BLaER1 treated with 17β-estradiol and CSF1 and Interleukin-3, amounts not matched to agents 10 nM and 100 nM (cell line): ENCODE results near the gene VPS35L.

ENCODE experiments used
- H3K27ac ChIP-seq, 11 experiments: shearing (Covaris generic); formaldehyde crosslinking; 2 replicates each; pipeline ENCODE4 v1.8.1; 2022
- H3K27me3 ChIP-seq, 11 experiments: shearing (Covaris generic); formaldehyde crosslinking; 2 replicates each; pipeline ENCODE4 v1.8.1; 2022
- H3K36me3 ChIP-seq, 11 experiments: shearing (Covaris generic); formaldehyde crosslinking; 2 replicates each; pipeline ENCODE4 v1.8.1; 2022
- H3K4me1 ChIP-seq, 10 experiments: shearing (Covaris generic); formaldehyde crosslinking; 2 replicates each; pipeline ENCODE4 v1.8.1; 2022
- H3K4me2 ChIP-seq, 11 experiments: shearing (Covaris generic); formaldehyde crosslinking; 2 replicates each; pipeline ENCODE4 v1.8.1; 2022
- H3K4me3 ChIP-seq, 10 experiments: shearing (Covaris generic); formaldehyde crosslinking; 2 replicates each; pipeline ENCODE4 v1.8.1; 2022
- H3K9ac ChIP-seq, 11 experiments: shearing (Covaris generic); formaldehyde crosslinking; 2 replicates each; pipeline ENCODE4 v1.8.1; 2022
- H3K9me3 ChIP-seq, 11 experiments: shearing (Covaris generic); formaldehyde crosslinking; replicated peaks in 1 of 11; 2 replicates each; pipeline ENCODE4 v1.8.1; 2022
- H4K20me1 ChIP-seq, 11 experiments: shearing (Covaris generic); formaldehyde crosslinking; 2 replicates each; pipeline ENCODE4 v1.8.1; 2022
- Cebpa-rat ChIP-seq, 11 experiments: shearing (Covaris generic); IDR thresholded peaks; 2 replicates each; pipeline ENCODE4 v1.8.1; 2022

Gene VPS35L

DNA sequence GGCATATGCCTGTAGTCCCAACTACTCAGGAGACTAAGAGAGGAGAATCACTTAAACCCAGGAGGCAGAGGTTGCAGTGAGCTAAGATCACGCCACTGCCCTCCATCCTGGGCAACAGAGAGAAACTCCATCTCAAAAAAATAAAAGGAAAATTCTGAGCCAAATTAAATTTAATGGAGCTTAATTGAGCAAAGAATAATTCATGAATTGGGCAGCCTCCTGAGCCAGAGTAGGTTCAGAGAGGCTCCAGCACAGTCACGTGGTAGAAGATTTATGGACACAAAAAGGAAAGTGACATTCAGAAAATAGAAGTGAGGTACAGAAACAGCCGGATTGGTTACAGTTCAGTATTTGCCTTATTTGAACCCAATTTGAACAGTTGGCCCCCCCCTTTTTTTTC, 10.9 kb downstream of the VPS35L start:
- H3K4me2 ChIP-seq = no peak overlapping the region
- H4K20me1 ChIP-seq = 0 out of 22 replicates have a peak, but pooled peaks cover 0 to 14% (median 0%) of the 10 kb centered on the region in 11 experiments
- H3K27ac ChIP-seq = no peak overlapping the region
- no peak overlapping the region for H3K4me3 ChIP-seq
- peaks cover 0 to 12% (median 0%) of the 10 kb centered on the region in 11 experiments; a peak in 3 of 22 replicates for H3K9me3 ChIP-seq
- no peaks in the 10 kb centered on the region for H3K27me3 ChIP-seq
- no peak overlapping the region for H3K9ac ChIP-seq
- no peak for TF ChIP-seq Cebpa-rat (IDR thresholded peaks at IDR 0.05)
- peaks cover 0 to 5% (median 0%) of the 10 kb centered on the region in 10 experiments; a peak in 2 of 20 replicates for H3K4me1 ChIP-seq
- peaks cover 11 to 71% (median 34%) of the 10 kb centered on the region in 11 experiments; a peak in 20 of 22 replicates for H3K36me3 ChIP-seq

DNA sequence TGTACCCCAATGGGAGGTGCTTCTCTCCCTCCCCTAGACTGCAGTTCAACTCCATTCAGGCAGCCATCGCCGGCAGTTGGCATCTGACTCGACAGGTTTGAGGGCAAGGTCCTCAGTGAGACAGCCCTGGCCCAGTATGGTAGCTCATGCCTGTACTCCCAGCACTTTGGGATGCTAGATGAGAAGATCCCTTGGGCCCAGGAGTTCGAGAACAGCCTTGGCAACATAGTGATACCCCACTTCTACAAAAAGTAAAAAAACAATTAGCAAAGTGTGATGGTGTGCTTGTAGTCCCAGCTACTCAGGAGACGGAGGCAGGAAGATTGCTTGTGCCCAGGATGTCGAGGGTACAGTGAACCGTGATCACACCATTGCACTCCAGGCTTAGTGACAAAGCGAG, 12.1 kb downstream of the VPS35L start:
- Histone ChIP-seq H3K4me2 (no peak overlapping the region), H4K20me1 (0 out of 22 replicates have a peak, but pooled peaks cover 0 to 14% (median 0%) of the 10 kb centered on the region in 11 experiments), H3K36me3 (peaks cover 11 to 83% (median 34%) of the 10 kb centered on the region in 11 experiments; a peak in 20 of 22 replicates), H3K27ac (no peak overlapping the region), H3K9ac (no peak overlapping the region), H3K4me3 (no peak overlapping the region), H3K27me3 (no peaks in the 10 kb centered on the region), H3K9me3 (peaks cover 0 to 12% (median 0%) of the 10 kb centered on the region in 11 experiments; a peak in 3 of 22 replicates), H3K4me1 (no peaks in the 10 kb centered on the region)
- TF ChIP-seq Cebpa-rat (IDR thresholded peaks at IDR 0.05) = no peak

DNA sequence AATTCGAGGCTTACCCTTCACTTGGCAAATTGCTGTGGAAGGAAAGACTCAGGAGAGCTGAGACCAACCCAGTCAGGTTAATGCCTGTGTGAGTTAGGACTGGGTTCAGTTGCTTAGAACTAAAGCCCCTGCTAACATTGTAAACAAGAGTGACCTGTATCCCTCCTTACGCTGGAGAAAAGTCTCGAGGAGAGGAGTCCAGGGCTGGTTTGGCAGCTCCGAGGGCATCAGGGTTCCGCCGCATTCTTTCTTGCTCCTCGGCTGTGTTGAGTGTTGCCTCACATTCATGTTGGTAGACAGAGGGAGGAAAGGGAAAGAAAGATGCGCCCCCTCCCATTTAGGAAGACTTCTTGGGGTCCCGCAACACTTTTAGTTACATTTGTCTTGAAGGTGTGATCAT, 18.5 kb downstream of the VPS35L start:
- Histone ChIP-seq H3K4me2 (no peak overlapping the region), H3K9ac (no peak overlapping the region), H4K20me1 (0 out of 22 replicates have a peak, but pooled peaks cover 0 to 8% (median 0%) of the 10 kb centered on the region in 11 experiments), H3K27me3 (no peaks in the 10 kb centered on the region), H3K4me1 (no peaks in the 10 kb centered on the region), H3K4me3 (no peak overlapping the region), H3K36me3 (peaks cover 15 to 96% (median 56%) of the 10 kb centered on the region in 11 experiments; a peak in 20 of 22 replicates), H3K9me3 (no peaks in the 10 kb centered on the region), H3K27ac (no peak overlapping the region)
- no peak for TF ChIP-seq Cebpa-rat (IDR thresholded peaks at IDR 0.05)

DNA sequence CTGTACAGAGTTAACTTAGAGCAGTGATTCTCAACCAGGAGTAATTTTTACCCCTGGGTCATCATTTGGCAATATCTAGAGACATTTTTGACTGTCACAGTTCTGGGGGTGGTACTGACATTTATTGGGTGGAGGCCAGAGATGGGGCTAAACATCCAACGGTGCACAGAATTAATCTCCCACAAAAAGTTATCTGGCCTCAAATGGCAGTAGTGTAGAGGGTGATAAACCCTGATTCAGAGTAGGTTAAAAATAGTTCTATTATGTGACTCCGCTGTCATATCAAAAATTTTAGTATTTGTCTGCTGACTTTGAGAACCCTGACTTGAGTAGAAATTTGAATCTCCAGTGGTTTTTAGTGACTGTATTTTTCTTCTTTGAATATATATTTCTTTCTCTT, 19.1 kb downstream of the VPS35L start:
- TF ChIP-seq Cebpa-rat (IDR thresholded peaks at IDR 0.05) = no peak
- no peak overlapping the region for H3K4me3 ChIP-seq
- H4K20me1 ChIP-seq = 0 out of 22 replicates have a peak, but pooled peaks cover 0 to 2% (median 0%) of the 10 kb centered on the region in 11 experiments
- H3K36me3 ChIP-seq = peaks cover 15 to 96% (median 55%) of the 10 kb centered on the region in 11 experiments; a peak in 20 of 22 replicates
- H3K9ac ChIP-seq = no peak overlapping the region
- no peaks in the 10 kb centered on the region for H3K4me1 ChIP-seq
- peaks cover 0 to 1% (median 0%) of the 10 kb centered on the region in 11 experiments; a peak in 1 of 22 replicates for H3K9me3 ChIP-seq
- no peaks in the 10 kb centered on the region for H3K27me3 ChIP-seq
- no peak overlapping the region for H3K27ac ChIP-seq
- no peak overlapping the region for H3K4me2 ChIP-seq

DNA sequence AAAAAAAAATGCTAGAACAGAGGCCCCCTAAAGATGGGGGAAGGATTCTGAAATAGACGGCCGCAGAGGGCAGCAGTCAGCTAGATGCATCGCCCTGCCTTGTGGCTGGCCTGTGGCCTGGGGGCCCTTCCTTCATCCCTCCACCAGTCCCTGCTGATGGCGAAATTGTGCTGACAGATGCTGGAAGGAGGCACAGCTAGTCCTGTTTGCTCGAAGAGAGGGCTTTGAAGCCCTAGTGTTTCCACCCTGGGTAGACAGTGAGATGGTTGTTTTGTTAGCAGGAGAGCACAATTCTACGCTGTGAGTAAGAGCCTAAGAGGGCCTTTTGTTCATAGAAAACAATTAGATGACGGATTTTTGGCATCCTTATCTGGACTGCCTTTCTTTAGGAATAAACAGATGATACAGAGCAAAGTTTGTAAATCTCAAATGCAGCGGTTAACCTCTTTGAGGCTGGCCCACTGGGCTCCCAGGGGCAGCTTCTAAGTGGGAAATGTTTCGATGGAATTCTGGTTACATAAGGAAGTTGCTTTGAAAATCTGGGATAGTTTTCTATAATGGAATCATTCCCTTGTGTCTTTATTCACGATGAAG, 23.0 kb downstream of the VPS35L start:
- no peak overlapping the region for H3K4me2 ChIP-seq
- H3K4me1 ChIP-seq = no peaks in the 10 kb centered on the region
- no peaks in the 10 kb centered on the region for H4K20me1 ChIP-seq
- TF ChIP-seq Cebpa-rat (IDR thresholded peaks at IDR 0.05) = no peak
- no peak overlapping the region for H3K9ac ChIP-seq
- peaks cover 44 to 98% (median 74%) of the 10 kb centered on the region in 11 experiments for H3K36me3 ChIP-seq
- no peak overlapping the region for H3K27ac ChIP-seq
- no peak overlapping the region for H3K4me3 ChIP-seq
- no peaks in the 10 kb centered on the region for H3K27me3 ChIP-seq
- H3K9me3 ChIP-seq = peaks cover 11 to 19% (median 15%) of the 10 kb centered on the region in 11 experiments; a peak in 21 of 22 replicates

DNA sequence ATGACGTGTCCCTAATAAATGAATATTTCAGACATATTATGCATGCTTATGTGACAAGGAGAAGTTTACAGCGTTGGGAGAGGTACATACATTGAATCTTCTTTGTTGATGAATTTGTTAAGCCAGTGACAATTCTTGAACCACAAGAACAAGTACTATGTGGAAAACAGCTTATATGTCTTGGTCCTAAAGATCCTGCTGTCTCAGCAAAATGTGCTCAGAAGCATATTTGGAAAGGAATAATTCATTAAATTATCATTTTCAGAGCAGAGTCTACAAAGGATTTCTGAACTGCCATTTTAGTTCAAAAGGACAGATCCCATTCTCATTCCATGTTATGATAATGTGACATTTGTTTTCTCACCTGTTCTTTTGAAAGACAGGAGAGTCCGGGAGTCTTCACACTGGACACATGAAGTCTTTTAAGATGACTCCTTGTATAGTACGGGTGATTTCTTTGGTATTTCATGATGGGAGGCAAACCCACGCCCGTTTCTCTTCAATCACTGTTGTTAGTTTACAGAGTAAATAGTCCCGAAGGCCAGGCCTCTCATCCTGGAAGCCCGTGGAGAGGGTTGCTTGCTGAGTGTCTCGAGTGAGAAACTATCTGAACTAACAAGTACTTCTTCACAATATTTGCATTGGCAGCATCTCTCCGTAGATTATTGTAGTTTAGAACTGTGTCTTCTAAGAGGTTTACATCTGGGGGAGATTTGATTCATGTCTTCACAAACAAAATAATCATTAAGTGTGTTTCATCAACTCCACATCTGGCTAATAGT, 26.7 kb downstream of the VPS35L start:
- no peak overlapping the region for H3K4me2 ChIP-seq
- peaks cover 11 to 19% (median 15%) of the 10 kb centered on the region in 11 experiments; a peak in 21 of 22 replicates for H3K9me3 ChIP-seq
- H3K4me3 ChIP-seq = no peak overlapping the region
- peaks cover 28 to 95% (median 54%) of the 10 kb centered on the region in 11 experiments for H3K36me3 ChIP-seq
- TF ChIP-seq Cebpa-rat (IDR thresholded peaks at IDR 0.05) = no peak
- H3K9ac ChIP-seq = no peak overlapping the region
- peaks cover 0 to 6% (median 0%) of the 10 kb centered on the region in 10 experiments; a peak in 1 of 20 replicates for H3K4me1 ChIP-seq
- H4K20me1 ChIP-seq = no peaks in the 10 kb centered on the region
- no peaks in the 10 kb centered on the region for H3K27me3 ChIP-seq
- no peak overlapping the region for H3K27ac ChIP-seq

DNA sequence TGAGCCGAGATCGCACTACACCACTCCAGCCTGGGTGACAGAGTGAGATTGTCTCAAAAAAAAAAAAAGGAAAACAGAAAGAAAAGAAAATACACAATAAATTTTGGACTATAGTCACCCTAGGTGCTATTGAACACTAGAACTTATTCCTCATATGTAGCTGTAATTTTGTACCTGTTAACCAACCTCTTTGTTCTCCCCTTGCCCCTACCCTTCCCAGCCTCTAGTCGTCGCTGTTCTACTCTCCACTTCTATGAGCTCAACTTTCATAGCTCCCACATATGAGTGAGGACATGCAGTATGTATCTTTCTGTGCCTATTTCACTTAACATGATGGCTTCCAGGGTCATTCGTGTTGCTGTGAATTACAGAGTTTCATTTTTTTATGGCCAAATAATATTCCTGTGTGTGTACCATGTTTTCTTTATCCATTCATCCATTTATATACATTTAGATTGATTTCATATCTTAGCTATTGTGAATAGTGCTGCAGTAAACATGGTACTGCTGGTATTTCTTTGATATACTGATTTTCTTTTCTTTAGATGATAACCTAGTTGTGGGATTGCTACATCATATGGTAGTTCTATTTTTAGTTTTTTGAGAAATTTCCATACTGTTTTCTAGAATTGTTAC, 28.3 kb downstream of the VPS35L start:
- Histone ChIP-seq H4K20me1 (no peaks in the 10 kb centered on the region), H3K27me3 (no peaks in the 10 kb centered on the region), H3K9ac (no peak overlapping the region), H3K4me1 (peaks cover 0 to 6% (median 0%) of the 10 kb centered on the region in 10 experiments; a peak in 1 of 20 replicates), H3K9me3 (peaks cover 11 to 19% (median 15%) of the 10 kb centered on the region in 11 experiments; a peak in 21 of 22 replicates), H3K4me3 (no peak overlapping the region), H3K36me3 (peaks cover 28 to 95% (median 40%) of the 10 kb centered on the region in 11 experiments), H3K4me2 (no peak overlapping the region), H3K27ac (no peak overlapping the region)
- TF ChIP-seq Cebpa-rat (IDR thresholded peaks at IDR 0.05) = no peak

DNA sequence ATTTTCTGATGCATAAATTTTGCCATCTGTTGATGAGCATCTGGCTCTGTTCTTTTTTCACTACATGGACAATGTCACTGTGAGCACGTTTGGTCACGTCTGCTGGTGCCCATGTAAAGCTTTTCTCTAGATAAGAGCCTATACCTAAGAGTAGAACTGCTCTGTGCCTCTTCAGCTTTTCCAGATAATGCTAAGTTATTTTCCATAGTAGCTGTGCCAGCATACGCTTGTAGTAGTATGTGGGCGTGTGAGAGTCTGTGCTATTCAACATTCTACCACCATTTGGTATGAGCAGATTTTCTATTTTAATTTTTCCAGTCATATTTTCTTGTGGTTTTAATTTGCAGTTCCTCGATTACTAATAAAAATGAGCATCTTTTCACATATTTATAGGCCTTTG, 33.2 kb downstream of the VPS35L start:
- Histone ChIP-seq H3K9ac (no peak overlapping the region), H3K27ac (no peak overlapping the region), H3K36me3 (peaks cover 4 to 79% (median 20%) of the 10 kb centered on the region in 11 experiments; a peak in 16 of 22 replicates), H3K4me2 (no peak overlapping the region), H3K9me3 (no peaks in the 10 kb centered on the region), H3K27me3 (no peaks in the 10 kb centered on the region), H3K4me1 (peaks cover 0 to 5% (median 0%) of the 10 kb centered on the region in 10 experiments; a peak in 1 of 20 replicates), H4K20me1 (no peaks in the 10 kb centered on the region), H3K4me3 (no peak overlapping the region)
- no peak for TF ChIP-seq Cebpa-rat (IDR thresholded peaks at IDR 0.05)

DNA sequence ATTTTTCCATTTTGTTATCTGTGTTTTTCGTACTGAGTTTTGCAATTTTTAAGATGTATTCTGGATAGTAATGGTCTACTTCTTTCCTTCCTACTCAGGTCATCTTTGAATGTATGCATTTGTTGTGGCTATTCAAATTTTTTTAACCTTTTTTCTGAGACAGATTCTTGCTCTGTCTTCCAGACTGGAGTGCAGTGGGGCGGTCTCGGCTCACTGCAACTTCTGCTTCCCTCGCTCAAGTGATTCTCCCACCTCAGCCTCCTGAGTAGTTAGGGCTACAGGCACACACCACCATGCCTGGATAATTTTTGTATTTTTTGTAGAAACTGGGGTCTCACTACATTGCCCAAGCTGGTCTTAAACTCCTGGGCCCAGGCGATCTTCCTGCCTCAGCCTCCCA, 33.6 kb downstream of the VPS35L start:
- H3K4me3 ChIP-seq = no peak overlapping the region
- no peak for TF ChIP-seq Cebpa-rat (IDR thresholded peaks at IDR 0.05)
- no peaks in the 10 kb centered on the region for H3K9me3 ChIP-seq
- peaks cover 4 to 79% (median 20%) of the 10 kb centered on the region in 11 experiments; a peak in 16 of 22 replicates for H3K36me3 ChIP-seq
- no peaks in the 10 kb centered on the region for H3K27me3 ChIP-seq
- no peak overlapping the region for H3K4me2 ChIP-seq
- peaks cover 0 to under 1% (median 0%) of the 10 kb centered on the region in 10 experiments; a peak in 1 of 20 replicates for H3K4me1 ChIP-seq
- no peak overlapping the region for H3K27ac ChIP-seq
- H4K20me1 ChIP-seq = no peaks in the 10 kb centered on the region
- H3K9ac ChIP-seq = no peak overlapping the region
